ENCODE data around the gene NCF2.

NCF2 gene

DNA sequence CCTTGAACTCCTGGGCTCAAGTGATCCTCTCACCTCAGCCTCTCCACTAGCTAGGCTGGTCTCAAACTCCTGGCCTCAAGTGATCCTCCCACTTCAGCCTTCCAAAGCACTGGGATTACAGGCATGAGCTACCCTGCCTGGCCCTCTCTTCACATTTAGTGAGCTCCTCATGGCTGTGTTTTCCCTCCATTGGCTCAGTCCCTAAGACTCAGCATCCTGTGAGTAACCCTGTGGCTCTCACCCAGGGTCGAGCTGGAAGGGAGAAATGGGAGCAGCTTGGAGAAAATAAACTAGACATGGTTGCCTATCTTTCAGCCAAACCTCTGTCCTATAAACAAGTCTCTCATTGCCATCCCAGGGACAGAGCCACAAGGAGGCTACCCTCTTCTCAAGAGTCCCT is 17.5 kb downstream of the NCF2 start:
- in situ Hi-C loops (cut with HindIII; ENCODE audit: low pct_unique_long_range_greater_than_20kb, low sequenced_read_pairs), result no loop called here
- no peak for TF ChIP-seq JUND (IDR thresholded peaks at IDR 0.05; ENCODE audit: low read depth)
- no peak for DNase-seq (ENCODE audit: low read depth in 1 of 2, low spot score in 1 of 2)

DNA sequence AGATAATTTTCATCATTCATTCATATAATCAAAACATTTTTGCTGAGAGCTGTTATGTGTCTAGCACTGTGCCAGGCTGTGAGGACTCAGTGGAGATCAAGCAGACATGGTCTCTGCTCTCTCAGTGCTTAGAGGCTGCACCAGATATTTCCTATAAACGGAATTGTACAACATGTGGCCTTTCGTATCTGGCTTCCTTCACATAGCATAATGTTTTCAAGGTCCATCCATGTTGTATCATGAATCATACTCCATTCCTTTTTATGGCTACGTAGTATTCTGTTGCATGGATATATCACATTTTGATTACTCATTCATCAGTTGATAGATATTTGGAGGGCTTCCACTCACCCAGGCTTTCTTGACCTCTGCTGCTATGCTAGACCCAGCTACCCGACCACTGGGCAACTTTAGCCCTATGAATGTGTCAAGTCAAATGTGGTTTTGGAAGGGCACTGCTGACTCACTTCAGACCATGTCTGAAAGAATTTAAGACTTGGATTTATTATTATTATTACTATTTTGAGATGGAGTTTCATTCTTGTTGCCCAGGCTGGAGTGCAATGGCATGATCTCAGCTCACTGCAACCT is 18.5 kb downstream of the NCF2 start:
- TF ChIP-seq JUND (IDR thresholded peaks at IDR 0.05; ENCODE audit: low read depth), result no peak
- in situ Hi-C loops (cut with HindIII; ENCODE audit: low pct_unique_long_range_greater_than_20kb, low sequenced_read_pairs), result no loop called here
- no peak for DNase-seq (ENCODE audit: low read depth in 1 of 2, low spot score in 1 of 2)

DNA sequence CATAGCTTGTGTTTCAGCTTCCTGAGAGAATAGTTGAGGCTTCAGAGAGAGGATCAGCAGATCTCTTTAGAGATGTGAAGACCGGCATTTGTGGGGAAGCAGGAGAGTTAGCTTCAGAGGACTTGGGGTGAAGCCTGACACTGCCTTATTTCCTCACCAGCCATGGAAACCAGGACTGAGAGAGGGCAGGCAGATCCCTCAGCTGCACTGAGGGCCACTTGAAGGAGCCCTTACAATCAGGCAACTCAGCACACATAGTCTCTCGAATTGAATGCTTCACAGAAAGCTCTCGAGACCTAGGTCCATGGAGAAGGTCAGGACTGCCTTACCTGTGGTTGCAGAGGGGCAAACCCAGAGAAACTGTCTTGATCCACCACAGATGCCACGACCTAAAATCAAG is 19.8 kb downstream of the NCF2 start:
- TF ChIP-seq JUND (IDR thresholded peaks at IDR 0.05; ENCODE audit: low read depth), result no peak
- in situ Hi-C loops (cut with HindIII; ENCODE audit: low pct_unique_long_range_greater_than_20kb, low sequenced_read_pairs), result no loop called here
- DNase-seq (ENCODE audit: low read depth in 1 of 2, low spot score in 1 of 2), result no peak

DNA sequence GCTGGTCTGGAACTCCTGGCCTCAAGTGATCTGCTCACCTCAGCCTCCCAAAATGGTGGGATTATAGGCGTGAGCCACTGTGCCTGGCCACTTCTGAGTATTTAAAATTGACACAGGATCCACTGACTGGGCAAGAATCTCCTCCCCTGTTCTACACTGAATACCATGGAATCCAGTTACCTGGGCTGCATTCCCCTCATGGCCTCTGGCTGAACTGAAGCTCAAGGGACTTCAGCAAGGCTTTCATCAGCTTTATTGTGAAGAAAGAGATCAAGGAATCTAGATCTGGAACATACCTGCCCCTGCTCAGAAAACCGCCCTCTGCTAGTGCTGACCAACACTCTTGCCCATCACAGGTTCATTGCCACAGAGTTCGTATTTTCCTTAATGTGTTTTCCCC is 20.5 kb downstream of the NCF2 start:
- DNase-seq (ENCODE audit: low read depth in 1 of 2, low spot score in 1 of 2), result no peak
- TF ChIP-seq JUND (IDR thresholded peaks at IDR 0.05; ENCODE audit: low read depth), result no peak
- in situ Hi-C loops (cut with HindIII; ENCODE audit: low pct_unique_long_range_greater_than_20kb, low sequenced_read_pairs), result no loop called here

DNA sequence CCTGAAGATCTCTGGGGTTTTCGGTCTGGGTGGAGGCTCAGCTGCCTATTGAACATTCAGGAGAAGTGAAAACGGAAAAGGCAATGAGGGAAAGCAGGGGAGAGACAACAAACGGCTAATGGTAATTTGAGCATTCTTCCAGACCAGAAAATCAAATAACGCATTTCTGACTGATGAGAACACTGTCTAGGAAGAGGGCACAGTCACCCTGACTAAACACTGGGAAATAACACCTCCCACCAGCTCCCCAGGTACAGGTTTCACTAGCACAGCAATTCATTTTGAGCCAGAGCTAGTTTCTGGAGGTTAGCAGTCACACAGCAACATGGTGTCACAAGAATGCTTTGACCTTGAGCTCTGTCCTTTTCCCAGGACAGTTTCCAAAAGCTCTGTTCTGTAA is 21.1 kb downstream of the NCF2 start:
- DNase-seq (ENCODE audit: low read depth in 1 of 2, low spot score in 1 of 2), result peak; percentile 36 to 80
- in situ Hi-C loops (cut with HindIII; ENCODE audit: low pct_unique_long_range_greater_than_20kb, low sequenced_read_pairs), result no loop called here
- TF ChIP-seq JUND (IDR thresholded peaks at IDR 0.05; ENCODE audit: low read depth), result no peak

DNA sequence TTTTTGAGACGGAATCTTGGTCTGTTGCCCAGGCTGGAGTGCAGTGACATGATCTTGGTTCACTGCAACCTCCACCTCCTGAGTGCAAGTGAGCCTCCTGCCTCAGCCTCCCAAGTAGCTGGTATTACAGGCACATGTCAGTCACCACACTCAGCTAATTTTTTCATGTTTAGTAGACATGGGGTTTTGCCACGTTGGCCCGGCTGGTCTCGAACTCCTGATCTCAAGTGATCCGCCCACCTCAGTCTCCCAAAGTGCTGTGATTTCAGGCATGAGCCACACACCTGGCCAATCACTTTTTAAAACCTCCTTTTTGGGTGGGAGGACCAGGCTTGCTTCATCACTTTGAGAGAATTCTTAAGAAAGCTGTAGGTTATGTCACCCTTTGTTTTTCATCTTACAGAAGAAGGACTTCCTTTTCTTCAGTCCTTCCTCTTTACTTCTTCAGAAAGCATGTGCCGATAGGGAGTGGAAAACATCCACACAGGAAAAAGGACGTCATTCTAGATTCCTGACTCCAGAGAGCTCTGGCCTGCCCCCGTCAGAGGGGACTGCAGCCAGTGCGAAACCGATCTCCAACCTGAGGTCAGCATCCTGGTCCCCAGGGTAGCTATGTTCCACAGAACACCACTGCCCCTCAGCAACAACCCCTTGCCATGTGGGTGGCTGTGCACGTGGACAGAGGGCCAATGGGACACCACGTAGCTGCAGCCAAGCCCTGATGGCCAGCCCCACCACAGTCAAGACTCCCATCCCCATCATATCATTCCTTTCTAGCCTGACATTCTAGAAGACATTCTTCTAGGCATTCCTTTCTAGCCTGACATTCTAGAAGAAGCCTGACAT is 21.9 kb downstream of the NCF2 start:
- TF ChIP-seq JUND (IDR thresholded peaks at IDR 0.05; ENCODE audit: low read depth), result no peak
- DNase-seq (ENCODE audit: low read depth in 1 of 2, low spot score in 1 of 2), result no peak

DNA sequence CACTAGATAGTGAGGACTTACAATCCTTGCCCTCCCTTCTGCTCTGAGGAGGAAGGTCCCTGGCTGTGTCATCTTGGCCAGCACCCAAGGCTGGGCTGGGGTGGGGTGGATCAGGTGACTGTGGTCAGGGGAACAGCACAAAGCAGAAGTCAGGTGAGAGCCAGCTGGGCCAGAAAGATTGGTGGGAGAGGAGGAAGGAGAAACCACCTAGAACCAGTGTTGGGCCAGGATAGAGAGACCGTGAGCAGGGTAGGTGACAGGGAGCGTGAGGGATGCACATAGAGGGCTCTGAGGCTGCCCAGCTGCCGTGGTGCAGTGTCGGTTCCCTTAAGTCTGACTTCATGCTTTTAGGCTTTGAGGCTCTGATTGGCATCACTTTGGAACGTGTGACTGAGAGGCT is 22.7 kb downstream of the NCF2 start:
- TF ChIP-seq JUND (IDR thresholded peaks at IDR 0.05; ENCODE audit: low read depth), result no peak
- peak in 1 of 2 experiments; percentile 24 for DNase-seq (ENCODE audit: low read depth in 1 of 2, low spot score in 1 of 2)
- in situ Hi-C loops (cut with HindIII; ENCODE audit: low pct_unique_long_range_greater_than_20kb, low sequenced_read_pairs), result no loop called here

More for the DNA sequence above, 21.9 kb downstream of the NCF2 start:
- in situ Hi-C loops (cut with HindIII; ENCODE audit: low pct_unique_long_range_greater_than_20kb, low sequenced_read_pairs), result no loop called here

DNA sequence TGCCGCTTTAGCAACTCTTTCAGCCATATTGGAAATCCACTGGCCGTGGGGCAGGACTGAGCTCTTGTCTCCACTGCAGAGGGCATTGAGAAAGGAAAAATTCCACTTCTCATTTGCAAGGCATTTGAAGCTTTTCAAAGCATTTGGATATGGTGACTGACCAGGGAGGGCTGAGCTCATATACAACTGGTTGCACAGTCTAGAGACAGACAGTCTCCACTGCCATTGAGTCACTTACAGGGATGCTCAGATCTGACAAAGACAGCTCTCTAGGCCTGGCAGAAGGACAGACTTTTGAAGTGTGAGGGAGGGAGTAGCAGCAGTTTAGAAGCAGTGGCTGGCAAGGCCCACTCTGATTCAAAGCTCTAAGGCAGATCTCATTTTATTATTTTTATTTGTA is 24.2 kb downstream of the NCF2 start:
- in situ Hi-C loops (cut with HindIII; ENCODE audit: low pct_unique_long_range_greater_than_20kb, low sequenced_read_pairs), result no loop called here
- TF ChIP-seq JUND (IDR thresholded peaks at IDR 0.05; ENCODE audit: low read depth), result no peak

DNA sequence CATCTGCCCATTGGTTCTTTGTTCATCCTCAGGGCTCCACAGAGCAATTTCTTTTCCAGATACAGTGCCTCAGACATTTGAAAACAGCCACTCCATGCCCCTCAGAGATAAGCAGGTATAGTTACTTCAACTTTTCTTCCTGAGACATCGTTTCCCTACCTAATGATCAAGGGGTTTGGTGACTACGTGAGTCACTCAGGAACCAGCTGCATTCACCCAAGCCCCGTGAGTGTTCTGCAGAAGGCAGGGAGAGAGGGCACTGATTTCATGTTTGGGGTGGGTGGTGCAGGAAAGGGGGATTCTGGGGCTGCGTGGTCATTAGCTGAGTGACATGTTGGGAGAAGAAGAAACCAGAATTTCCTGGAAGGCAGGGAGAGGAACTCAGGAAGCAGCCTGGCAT is 25.0 kb downstream of the NCF2 start:
- no peak for DNase-seq (ENCODE audit: low read depth in 1 of 2, low spot score in 1 of 2)
- in situ Hi-C loops (cut with HindIII; ENCODE audit: low pct_unique_long_range_greater_than_20kb, low sequenced_read_pairs), result no loop called here
- TF ChIP-seq JUND (IDR thresholded peaks at IDR 0.05; ENCODE audit: low read depth), result no peak

More for the DNA sequence above, 24.2 kb downstream of the NCF2 start:
- DNase-seq (ENCODE audit: low read depth in 1 of 2, low spot score in 1 of 2), result no peak

DNA sequence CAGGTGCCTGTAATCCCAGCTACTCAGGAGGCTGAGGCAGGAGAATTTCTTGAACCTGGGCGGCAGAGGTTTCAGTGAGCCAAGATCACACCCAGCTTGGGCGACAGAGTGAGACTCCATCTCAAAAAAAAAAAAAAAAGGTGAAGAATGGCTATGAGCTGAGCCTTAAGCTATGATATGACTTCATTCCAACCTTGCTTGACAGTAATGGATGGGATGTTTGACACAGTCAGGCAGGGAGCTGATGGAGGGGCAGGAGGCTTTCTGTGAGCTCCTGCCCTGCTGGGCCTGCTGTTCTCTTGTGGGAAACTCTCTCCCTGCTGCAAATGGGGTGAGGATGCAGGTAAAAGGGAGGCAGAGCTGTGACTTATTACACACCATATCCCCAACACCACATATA is 27.6 kb downstream of the NCF2 start:
- in situ Hi-C loops (cut with HindIII; ENCODE audit: low pct_unique_long_range_greater_than_20kb, low sequenced_read_pairs), result no loop called here
- no peak for TF ChIP-seq JUND (IDR thresholded peaks at IDR 0.05; ENCODE audit: low read depth)
- DNase-seq (ENCODE audit: low read depth in 1 of 2, low spot score in 1 of 2), result no peak

DNA sequence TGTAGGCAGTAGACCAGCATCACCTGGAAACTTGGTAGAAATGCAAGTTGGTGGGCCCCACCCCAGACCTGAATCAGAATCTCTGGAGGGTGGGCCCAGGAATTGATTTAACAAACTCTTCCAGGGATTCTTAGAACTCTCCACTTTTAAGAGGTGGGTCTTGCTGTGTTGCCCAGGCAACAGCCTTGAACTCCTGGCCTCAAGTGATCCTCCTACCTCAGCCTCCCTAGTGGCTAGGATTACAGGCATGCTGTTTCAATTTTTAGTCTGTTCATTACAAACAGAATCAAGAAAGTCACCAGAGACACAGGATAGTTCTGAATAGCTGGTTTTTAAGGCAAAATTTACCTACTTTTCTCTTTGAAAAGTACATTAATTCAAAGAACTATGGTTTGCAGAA is 31.2 kb downstream of the NCF2 start:
- no peak for DNase-seq (ENCODE audit: low read depth in 1 of 2, low spot score in 1 of 2)
- no peak for TF ChIP-seq JUND (IDR thresholded peaks at IDR 0.05; ENCODE audit: low read depth)
- in situ Hi-C loops (cut with HindIII; ENCODE audit: low pct_unique_long_range_greater_than_20kb, low sequenced_read_pairs), result no loop called here

DNA sequence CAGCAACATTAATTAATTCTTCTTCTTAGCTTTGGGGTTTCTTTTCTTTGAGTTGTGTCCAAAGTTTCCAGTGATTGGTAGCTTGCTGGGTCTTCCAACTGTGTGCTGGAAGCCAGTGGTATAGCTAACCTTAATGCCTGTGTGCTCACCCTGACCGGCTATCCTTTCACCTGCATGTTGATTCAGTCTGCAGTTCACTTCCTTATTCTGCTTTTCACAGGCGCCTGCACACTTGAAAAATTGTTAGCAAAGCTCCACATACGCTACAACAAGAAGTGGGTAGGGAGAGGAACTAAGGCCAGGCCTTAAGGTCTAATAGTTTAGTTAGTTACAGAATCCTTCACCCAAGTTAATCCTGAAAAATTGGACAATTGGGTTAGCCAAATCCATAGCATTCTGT is 35.7 kb downstream of the NCF2 start:
- TF ChIP-seq JUND (IDR thresholded peaks at IDR 0.05; ENCODE audit: low read depth), result no peak
- no peak for DNase-seq (ENCODE audit: low read depth in 1 of 2, low spot score in 1 of 2)
- in situ Hi-C loops (cut with HindIII; ENCODE audit: low pct_unique_long_range_greater_than_20kb, low sequenced_read_pairs), result no loop called here

DNA sequence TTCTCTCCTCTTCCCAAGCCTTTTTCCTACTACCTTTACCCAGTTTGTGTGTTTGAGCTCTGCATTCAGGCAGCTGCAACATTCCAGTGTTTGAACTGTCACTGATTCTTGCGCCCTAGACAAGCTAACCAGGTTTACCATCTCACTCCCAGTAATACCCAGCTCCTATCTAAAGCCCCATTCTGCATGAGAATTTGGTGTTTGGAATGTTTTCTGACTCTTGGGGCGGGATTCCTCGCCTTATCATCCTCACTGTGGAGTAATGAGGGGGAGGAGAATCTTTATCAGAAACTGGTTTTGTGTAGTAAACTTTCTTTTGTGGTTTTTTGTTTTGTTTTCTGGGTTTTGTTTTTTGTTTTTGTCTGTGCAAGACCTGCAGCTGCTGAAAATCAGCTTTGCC is 36.5 kb downstream of the NCF2 start:
- DNase-seq (ENCODE audit: low read depth in 1 of 2, low spot score in 1 of 2), result no peak
- in situ Hi-C loops (cut with HindIII; ENCODE audit: low pct_unique_long_range_greater_than_20kb, low sequenced_read_pairs), result no loop called here
- TF ChIP-seq JUND (IDR thresholded peaks at IDR 0.05; ENCODE audit: low read depth), result no peak

Data from T47D (cell line).